Gastroesophageal sphincter (tissue), 3 donors: Measurements from ENCODE around the gene OVOL3.

Experiments
- CTCF ChIP-seq, 4 experiments: fragments of 200-600 bp in 2 of 4; fragments of 450-650 bp in 2 of 4; sonication (generic) in 1 of 4; IDR thresholded peaks; one replicate each; pipeline ENCODE4 v1.5.1; 2017 to 2019; ENCODE audit warnings: antibody characterized with exemption in 4 of 4, mild to moderate bottlenecking in 2 of 4, moderate library complexity in 2 of 4
- POLR2A ChIP-seq, 2 donors: fragments of 450-650 bp; IDR thresholded peaks; one replicate each; pipeline ENCODE4 v1.6.1; 2017; ENCODE audit warnings: antibody characterized with exemption in 2 of 2, mild to moderate bottlenecking in 2 of 2, moderate library complexity in 1 of 2

GRCh38 chr19:36061367-36061766 is 49.6 kb upstream of the OVOL3 start:
- no peak for TF ChIP-seq CTCF (IDR thresholded peaks at IDR 0.05)
- TF ChIP-seq POLR2A (IDR thresholded peaks at IDR 0.05), result no peak
